Embryonic facial prominence (tissue), 1 donor: ENCODE measurements around the gene ANKS3.

ENCODE experiments used
- DNase-seq: peaks from one replicate; pipeline ENCODE4 v3.0.0-alpha.2; 2016; ENCODE audit errors: extremely low spot score

The ANKS3 gene, protein sequence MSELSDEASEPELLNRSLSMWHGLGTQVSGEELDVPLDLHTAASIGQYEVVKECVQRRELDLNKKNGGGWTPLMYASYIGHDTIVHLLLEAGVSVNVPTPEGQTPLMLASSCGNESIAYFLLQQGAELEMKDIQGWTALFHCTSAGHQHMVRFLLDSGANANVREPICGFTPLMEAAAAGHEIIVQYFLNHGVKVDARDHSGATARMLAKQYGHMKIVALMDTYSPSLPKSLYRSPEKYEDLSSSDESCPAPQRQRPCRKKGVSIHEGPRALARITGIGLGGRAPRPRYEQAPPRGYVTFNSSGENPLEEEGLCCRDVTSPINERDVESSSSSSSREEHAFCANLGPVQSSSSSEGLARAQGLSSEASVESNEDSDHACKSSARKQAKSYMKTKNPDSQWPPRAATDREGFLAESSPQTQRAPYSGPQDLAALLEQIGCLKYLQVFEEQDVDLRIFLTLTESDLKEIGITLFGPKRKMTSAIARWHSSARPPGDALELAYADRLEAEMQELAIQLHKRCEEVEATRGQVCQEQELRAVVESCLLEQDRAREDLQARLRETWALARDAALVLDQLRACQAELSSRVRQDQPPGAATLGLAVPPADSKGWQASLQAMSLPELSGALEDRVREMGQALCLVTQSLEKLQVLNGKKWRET

GRCh38 chr16:4734063-4734729 lies at the start of gene ANKS3, which contains the start of gene DNAAF8:
TSS of gene ANKS3 (minus strand) at chr16:4734271. CDS start at chr16:4730149, 4,122 bp downstream.
TSS of gene DNAAF8 (plus strand) at chr16:4734537. CDS start at chr16:4736515, 1,978 bp downstream.
- DNase-seq = peak; percentile 79

- no peak for DNase-seq
Observed at GRCh38 chr16:4783251-4783950, 49.3 kb upstream of the ANKS3 start.

- no peak for DNase-seq
Observed at GRCh38 chr16:4780235-4780634, 46.2 kb upstream of the ANKS3 start.

DNA sequence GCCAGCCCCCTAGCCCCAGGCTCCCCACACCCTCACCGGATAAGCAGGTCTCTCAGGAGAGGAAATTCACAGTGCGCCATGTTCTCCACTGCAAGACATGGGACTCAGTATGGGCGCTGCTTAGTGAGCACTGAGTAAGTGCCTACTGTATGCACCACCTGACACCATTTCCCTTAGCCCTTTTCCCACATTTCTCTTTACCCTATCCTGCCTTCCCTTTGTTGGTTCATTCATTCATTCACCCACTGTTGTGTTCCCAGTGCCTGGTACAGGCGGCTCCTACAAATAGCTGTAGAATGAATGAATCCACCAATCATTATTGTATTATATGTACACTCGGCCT lies 44.0 kb upstream of the ANKS3 start:
- no peak for DNase-seq

- DNase-seq = no peak
Observed at GRCh38 chr16:4777339-4778049, 43.4 kb upstream of the ANKS3 start.

DNA sequence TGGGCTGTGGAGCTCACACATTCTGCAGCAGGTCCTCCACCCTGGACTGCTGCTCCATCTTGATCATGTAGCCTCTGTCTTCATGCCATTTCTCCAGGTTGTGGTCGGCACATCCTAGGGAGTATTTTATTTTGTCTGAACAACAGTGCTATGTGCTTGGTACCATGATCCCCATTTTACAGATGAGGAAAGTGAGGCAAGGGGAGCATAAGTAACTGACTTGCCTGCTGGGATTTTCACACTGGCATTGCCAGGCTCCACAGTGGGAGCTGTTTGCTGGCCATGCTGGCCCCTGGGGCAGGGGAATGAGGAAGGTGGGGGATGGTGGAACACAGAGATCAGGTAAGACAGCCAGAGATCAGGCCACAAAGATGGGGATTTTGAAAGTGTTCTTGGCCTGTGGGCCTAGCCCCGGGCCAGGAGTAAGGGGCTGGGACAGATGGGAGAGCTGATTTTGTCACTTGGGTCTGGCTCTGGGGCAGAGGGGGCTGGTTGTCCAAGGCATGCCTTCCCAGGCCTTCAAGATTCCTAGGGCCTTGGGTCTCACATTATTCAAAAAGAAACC lies 42.2 kb upstream of the ANKS3 start:
- no peak for DNase-seq

DNA sequence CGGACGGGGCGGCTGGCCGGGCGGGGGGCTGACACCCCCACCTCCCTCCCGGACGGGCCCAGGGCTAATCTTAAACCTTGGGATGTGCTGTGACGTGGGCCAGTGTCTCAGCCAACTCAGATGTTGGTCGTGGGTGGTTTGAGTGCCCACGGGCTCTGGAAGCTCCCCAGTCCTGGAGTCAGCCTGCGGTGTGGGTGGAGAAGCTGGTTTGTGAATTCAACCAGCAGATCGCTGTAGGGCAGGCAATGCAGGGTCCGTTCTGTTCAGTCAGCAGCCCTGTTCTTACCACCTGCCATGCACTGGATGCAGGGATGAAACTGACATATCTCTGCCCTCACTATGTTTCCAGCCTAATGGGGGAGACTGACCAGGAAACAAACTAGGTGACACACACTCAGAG lies 40.9 kb upstream of the ANKS3 start:
- DNase-seq = no peak

- no peak for DNase-seq
Observed at GRCh38 chr16:4772351-4772750, 38.3 kb upstream of the ANKS3 start.

DNA sequence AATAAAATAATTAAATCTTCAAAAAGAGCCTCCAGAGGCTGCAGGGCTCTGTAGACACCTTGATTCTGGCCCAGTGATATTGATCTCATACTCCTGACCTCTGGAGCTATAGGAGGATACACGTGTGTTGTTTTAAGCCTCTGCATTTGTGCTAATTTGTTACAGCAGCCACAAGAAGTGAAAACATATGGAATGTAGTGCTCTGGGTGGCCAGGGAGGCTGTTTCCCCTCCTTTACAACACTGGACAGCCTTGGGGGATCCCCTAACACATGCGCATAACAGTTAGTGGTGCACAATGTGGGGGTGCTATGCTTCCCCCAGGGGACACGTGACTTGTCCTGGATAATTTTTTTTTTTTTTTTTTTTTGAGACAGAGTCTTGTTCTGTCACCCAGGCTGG lies 37.6 kb upstream of the ANKS3 start:
- DNase-seq = no peak

DNA sequence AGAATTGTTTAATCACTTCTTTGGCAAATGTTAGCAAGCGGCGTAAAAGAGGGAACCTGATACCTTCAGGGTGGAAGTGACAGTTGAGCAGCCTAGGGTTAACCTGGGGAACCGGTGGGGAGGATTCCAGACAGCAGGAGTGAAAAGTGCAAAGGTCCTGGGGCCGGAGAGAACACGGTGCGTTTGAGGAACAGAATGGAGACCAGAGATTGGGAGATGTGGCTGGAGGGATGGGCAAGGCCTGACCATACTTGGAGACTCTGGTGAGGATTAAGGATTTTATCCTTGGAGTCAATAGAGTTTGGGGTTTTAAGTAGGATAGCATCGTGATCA lies 35.2 kb upstream of the ANKS3 start:
- no peak for DNase-seq

- DNase-seq = peak; percentile 94
Observed at GRCh38 chr16:4768549-4769305, 34.7 kb upstream of the ANKS3 start.

- DNase-seq = no peak
Observed at GRCh38 chr16:4767872-4768548, 33.9 kb upstream of the ANKS3 start.

DNA sequence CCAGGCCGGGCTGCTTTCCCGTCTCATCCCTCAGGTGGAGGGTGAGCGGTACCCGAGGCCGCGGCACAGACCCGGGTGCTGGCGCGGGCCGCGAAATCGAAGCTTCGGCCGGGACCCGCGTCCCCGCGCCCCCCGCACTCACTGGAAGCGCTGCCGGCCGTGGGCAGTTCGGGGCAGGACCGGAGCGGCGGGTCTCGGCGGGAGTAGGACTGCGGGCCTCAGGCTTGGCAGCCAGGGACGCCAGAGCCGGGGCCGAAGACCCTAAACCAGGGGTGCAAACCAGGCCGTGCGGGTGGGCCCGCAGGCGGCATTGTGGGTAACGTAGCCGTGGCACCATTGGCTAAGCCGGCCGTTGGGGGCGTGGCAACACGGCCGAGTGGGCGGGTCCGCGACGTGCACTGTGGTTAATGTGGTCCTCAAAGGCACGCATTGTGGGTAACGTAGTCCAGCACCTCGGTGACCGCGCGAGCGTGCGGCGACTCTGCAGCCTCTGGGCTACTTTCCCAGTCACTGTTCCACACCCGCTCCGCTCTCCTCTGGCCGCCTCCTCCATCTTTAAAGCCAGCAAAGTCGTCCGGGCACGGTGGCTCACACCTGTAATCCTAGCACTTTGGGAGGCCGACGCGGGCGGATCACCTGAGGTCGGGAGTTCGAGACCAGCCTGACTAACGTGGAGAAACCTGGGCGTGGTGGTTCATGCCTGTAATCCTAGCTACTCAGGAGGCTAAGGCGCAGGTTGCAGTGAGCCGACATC lies 33.0 kb upstream of the ANKS3 start, which contains the start of gene ZNF500:
Gene ZNF500 (minus strand): TSS at position 288 of the 754 bp plus-strand sequence. CDS start 1,184 bp downstream, outside the sequence.
- peak; percentile 85 for DNase-seq

DNA sequence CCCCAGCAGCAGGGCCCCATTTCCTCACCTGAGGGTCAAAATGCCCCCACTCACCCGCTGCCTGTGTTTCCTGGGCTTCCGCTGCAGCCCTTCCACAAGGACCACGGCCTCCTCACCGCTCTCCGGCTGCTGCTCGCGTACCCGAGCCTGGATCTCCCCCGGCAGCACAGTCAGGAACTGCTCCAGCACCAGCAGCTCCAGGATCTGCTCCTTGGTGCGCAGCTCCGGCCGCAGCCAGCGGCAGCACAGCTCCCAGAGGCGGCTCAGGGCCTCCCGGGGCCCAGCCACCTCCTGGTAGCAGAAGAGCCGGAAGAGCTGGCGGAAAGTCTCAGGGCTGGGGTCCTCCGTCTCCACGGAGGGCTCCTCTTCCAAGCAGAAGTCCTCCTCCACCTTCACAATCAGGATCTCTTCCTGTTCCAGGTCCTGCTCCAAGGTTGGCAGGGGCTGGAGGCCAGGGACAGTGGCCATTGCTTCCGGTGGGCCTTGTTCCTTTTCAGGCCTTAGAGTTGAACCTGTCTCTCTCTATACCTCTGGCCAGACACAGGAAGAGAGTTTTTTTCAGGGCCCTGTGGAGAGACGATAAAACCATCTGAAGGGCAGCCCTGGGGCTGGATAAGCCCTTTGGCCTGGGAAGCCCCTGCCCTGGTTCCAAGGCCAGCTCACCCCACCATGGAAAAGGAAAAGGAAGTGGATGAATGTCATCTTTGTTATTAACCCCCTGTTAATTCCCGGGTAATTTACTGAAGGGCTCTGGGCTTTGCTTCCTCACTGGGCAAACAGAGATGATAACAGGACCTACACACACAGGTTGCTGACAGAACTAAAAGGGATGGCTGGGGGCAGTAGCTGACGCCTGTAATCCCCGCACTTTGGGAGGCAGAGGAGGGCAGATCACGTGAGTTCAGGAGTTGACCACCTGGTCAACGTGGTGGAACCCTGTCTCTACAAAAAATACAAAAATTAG lies 31.7 kb upstream of the ANKS3 start:
- DNase-seq = no peak

- DNase-seq = no peak
Observed at GRCh38 chr16:4763791-4764190, 29.7 kb upstream of the ANKS3 start.

GRCh38 chr16:4762205-4762604 lies 28.1 kb upstream of the ANKS3 start:
- DNase-seq = no peak

DNA sequence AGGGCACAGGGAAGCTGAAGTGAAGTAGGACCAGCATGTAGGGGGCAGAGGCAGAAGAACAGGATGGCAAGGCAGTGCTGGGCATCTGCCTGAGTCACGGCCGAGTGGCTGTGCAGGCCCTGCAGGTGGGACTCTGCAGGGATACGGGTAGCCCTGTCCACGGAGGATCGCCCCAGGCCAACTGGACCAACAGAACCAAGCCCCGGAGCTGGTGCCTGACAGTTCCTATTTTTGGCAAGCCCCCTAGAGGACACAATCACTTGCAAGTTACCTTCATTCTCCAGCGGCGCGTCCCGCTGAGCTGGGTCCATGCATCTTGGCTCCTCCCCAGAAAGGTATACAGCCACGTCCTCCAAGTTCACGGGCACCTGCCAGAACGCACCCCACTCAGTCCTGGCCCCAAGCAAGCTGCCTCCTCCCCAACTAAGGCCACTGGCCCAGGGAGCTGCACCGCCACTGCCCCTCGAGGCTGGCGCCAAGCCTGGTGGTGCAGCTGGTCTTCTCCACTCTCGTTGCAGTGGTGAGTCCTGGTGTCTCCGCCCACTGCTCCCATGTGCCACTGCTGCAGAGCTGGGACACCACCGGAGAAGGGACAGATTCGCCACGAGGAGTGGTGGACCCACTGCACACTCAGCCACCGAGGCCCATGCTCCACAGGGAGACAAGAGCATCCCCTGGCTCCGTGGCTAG lies 26.3 kb upstream of the ANKS3 start:
- no peak for DNase-seq
